Epidermal melanocyte (primary cell): ENCODE measurements around the gene CHSY3.
A peak's percentile ranks its signal among the peaks of the same experiment; 100 is the strongest.

Source experiments
- DNase-seq: peaks from one replicate; pipeline ENCODE4 v3.0.0; 2011; ENCODE audit warnings: low spot score; ENCODE audit not compliant: insufficient read length

The CHSY3 gene

GRCh38 chr5:129904102-129904666, at the start of gene CHSY3:
Gene CHSY3, plus strand, starts transcription at chr5:129904465.
- peak; percentile 52 for DNase-seq

- DNase-seq, result no peak
These were observed 47.9 kb upstream of the CHSY3 start for GRCh38 chr5:129856325-129856724.

- DNase-seq, result no peak
These were observed 47.1 kb upstream of the CHSY3 start for GRCh38 chr5:129857116-129857515.

- DNase-seq, result no peak
These were observed 46.1 kb upstream of the CHSY3 start for GRCh38 chr5:129858131-129858675.

- DNase-seq, result no peak
These were observed 19.9 kb upstream of the CHSY3 start for GRCh38 chr5:129884322-129884721.

GRCh38 chr5:129899454-129899853, 4.8 kb upstream of the CHSY3 start:
- DNase-seq, result no peak

GRCh38 chr5:129902816-129903215, 1.4 kb upstream of the CHSY3 start:
- DNase-seq, result no peak

GRCh38 chr5:129903466-129904101, 681 bp upstream of the CHSY3 start:
- DNase-seq, result no peak

GRCh38 chr5:129904667-129905472, 605 bp downstream of the CHSY3 start:
- no peak for DNase-seq

GRCh38 chr5:129905473-129906176, 1.4 kb downstream of the CHSY3 start:
- DNase-seq, result no peak

- DNase-seq, result peak; percentile 22
These were observed 2.1 kb downstream of the CHSY3 start for GRCh38 chr5:129906177-129906887.

GRCh38 chr5:129909225-129909624, 5.0 kb downstream of the CHSY3 start:
- DNase-seq, result no peak

GRCh38 chr5:129912601-129913255, 8.5 kb downstream of the CHSY3 start:
- no peak for DNase-seq

GRCh38 chr5:129915415-129915814, 11.2 kb downstream of the CHSY3 start:
- DNase-seq, result no peak

- DNase-seq, result no peak
These were observed 13.0 kb downstream of the CHSY3 start for GRCh38 chr5:129917224-129917623.

GRCh38 chr5:129921204-129921603, 16.9 kb downstream of the CHSY3 start:
- DNase-seq, result no peak

- DNase-seq, result no peak
These were observed 26.0 kb downstream of the CHSY3 start for GRCh38 chr5:129930221-129930620.

- DNase-seq, result no peak
These were observed 31.4 kb downstream of the CHSY3 start for GRCh38 chr5:129935626-129936025.

GRCh38 chr5:129938077-129938476, 33.8 kb downstream of the CHSY3 start:
- DNase-seq, result no peak

GRCh38 chr5:129943936-129944335, 39.7 kb downstream of the CHSY3 start:
- no peak for DNase-seq
